ENCODE data around the gene COL8A2.

COL8A2 gene

GRCh38 chr1:36118447-36119204, 6.4 kb downstream of the COL8A2 start:
- Histone ChIP-seq H3K4me3 (ENCODE audit: low read length) (no peak overlapping the region), H3K9ac (ENCODE audit: low read length) (no peak overlapping the region), H3K9me3 (ENCODE audit: control insufficient read depth, low read depth, low read length) (no peaks in the 10 kb centered on the region), H3K27ac (ENCODE audit: low read length) (no peak overlapping the region), H3K4me1 (ENCODE audit: control insufficient read depth, low read depth, low read length) (no peaks in the 10 kb centered on the region), H3K27me3 (ENCODE audit: control insufficient read depth, insufficient read depth, low read length) (peaks cover 12% of the 10 kb centered on the region), H3K36me3 (ENCODE audit: control insufficient read depth, low read depth, low read length) (no peaks in the 10 kb centered on the region)

- H3K9ac ChIP-seq (ENCODE audit: low read length) = no peak overlapping the region
- no peaks in the 10 kb centered on the region for H3K4me1 ChIP-seq (ENCODE audit: control insufficient read depth, low read depth, low read length)
- H3K27ac ChIP-seq (ENCODE audit: low read length) = no peak overlapping the region
- no peaks in the 10 kb centered on the region for H3K27me3 ChIP-seq (ENCODE audit: control insufficient read depth, insufficient read depth, low read length)
- H3K9me3 ChIP-seq (ENCODE audit: control insufficient read depth, low read depth, low read length) = no peaks in the 10 kb centered on the region
- H3K4me3 ChIP-seq (ENCODE audit: low read length) = no peak overlapping the region
- no peaks in the 10 kb centered on the region for H3K36me3 ChIP-seq (ENCODE audit: control insufficient read depth, low read depth, low read length)
These were observed 8.1 kb downstream of the COL8A2 start for GRCh38 chr1:36116901-36117300.

- no peak overlapping the region for H3K4me3 ChIP-seq (ENCODE audit: low read length)
- no peaks in the 10 kb centered on the region for H3K4me1 ChIP-seq (ENCODE audit: control insufficient read depth, low read depth, low read length)
- H3K27me3 ChIP-seq (ENCODE audit: control insufficient read depth, insufficient read depth, low read length) = no peaks in the 10 kb centered on the region
- H3K9me3 ChIP-seq (ENCODE audit: control insufficient read depth, low read depth, low read length) = no peaks in the 10 kb centered on the region
- H3K36me3 ChIP-seq (ENCODE audit: control insufficient read depth, low read depth, low read length) = no peaks in the 10 kb centered on the region
- no peak overlapping the region for H3K9ac ChIP-seq (ENCODE audit: low read length)
- H3K27ac ChIP-seq (ENCODE audit: low read length) = no peak overlapping the region
These were observed 9.1 kb downstream of the COL8A2 start for GRCh38 chr1:36115931-36116330.

GRCh38 chr1:36115200-36115669, 9.8 kb downstream of the COL8A2 start:
- no peaks in the 10 kb centered on the region for H3K27me3 ChIP-seq (ENCODE audit: control insufficient read depth, insufficient read depth, low read length)
- H3K4me3 ChIP-seq (ENCODE audit: low read length) = no peak overlapping the region
- H3K9me3 ChIP-seq (ENCODE audit: control insufficient read depth, low read depth, low read length) = no peaks in the 10 kb centered on the region
- H3K36me3 ChIP-seq (ENCODE audit: control insufficient read depth, low read depth, low read length) = no peaks in the 10 kb centered on the region
- H3K9ac ChIP-seq (ENCODE audit: low read length) = no peak overlapping the region
- H3K4me1 ChIP-seq (ENCODE audit: control insufficient read depth, low read depth, low read length) = no peaks in the 10 kb centered on the region
- H3K27ac ChIP-seq (ENCODE audit: low read length) = no peak overlapping the region

GRCh38 chr1:36114371-36114770, 10.7 kb downstream of the COL8A2 start:
- Histone ChIP-seq H3K9ac (ENCODE audit: low read length) (no peak overlapping the region), H3K36me3 (ENCODE audit: control insufficient read depth, low read depth, low read length) (no peaks in the 10 kb centered on the region), H3K27me3 (ENCODE audit: control insufficient read depth, insufficient read depth, low read length) (no peaks in the 10 kb centered on the region), H3K4me1 (ENCODE audit: control insufficient read depth, low read depth, low read length) (no peaks in the 10 kb centered on the region), H3K4me3 (ENCODE audit: low read length) (no peak overlapping the region), H3K27ac (ENCODE audit: low read length) (no peak overlapping the region), H3K9me3 (ENCODE audit: control insufficient read depth, low read depth, low read length) (no peaks in the 10 kb centered on the region)

GRCh38 chr1:36112823-36113222, 12.2 kb downstream of the COL8A2 start:
- Histone ChIP-seq H3K4me1 (ENCODE audit: control insufficient read depth, low read depth, low read length) (no peaks in the 10 kb centered on the region), H3K4me3 (ENCODE audit: low read length) (no peak overlapping the region), H3K36me3 (ENCODE audit: control insufficient read depth, low read depth, low read length) (no peaks in the 10 kb centered on the region), H3K27ac (ENCODE audit: low read length) (no peak overlapping the region), H3K9me3 (ENCODE audit: control insufficient read depth, low read depth, low read length) (no peaks in the 10 kb centered on the region), H3K27me3 (ENCODE audit: control insufficient read depth, insufficient read depth, low read length) (no peaks in the 10 kb centered on the region), H3K9ac (ENCODE audit: low read length) (no peak overlapping the region)

- Histone ChIP-seq H3K4me3 (ENCODE audit: low read length) (no peak overlapping the region), H3K9ac (ENCODE audit: low read length) (no peak overlapping the region), H3K4me1 (ENCODE audit: control insufficient read depth, low read depth, low read length) (no peaks in the 10 kb centered on the region), H3K9me3 (ENCODE audit: control insufficient read depth, low read depth, low read length) (no peaks in the 10 kb centered on the region), H3K27ac (ENCODE audit: low read length) (no peak overlapping the region), H3K27me3 (ENCODE audit: control insufficient read depth, insufficient read depth, low read length) (no peaks in the 10 kb centered on the region), H3K36me3 (ENCODE audit: control insufficient read depth, low read depth, low read length) (no peaks in the 10 kb centered on the region)
These were observed 13.9 kb downstream of the COL8A2 start for GRCh38 chr1:36111151-36111550.

GRCh38 chr1:36109041-36109679, 15.9 kb downstream of the COL8A2 start:
- no peaks in the 10 kb centered on the region for H3K36me3 ChIP-seq (ENCODE audit: control insufficient read depth, low read depth, low read length)
- no peaks in the 10 kb centered on the region for H3K9me3 ChIP-seq (ENCODE audit: control insufficient read depth, low read depth, low read length)
- H3K4me1 ChIP-seq (ENCODE audit: control insufficient read depth, low read depth, low read length) = no peaks in the 10 kb centered on the region
- H3K9ac ChIP-seq (ENCODE audit: low read length) = no peak overlapping the region
- no peak overlapping the region for H3K4me3 ChIP-seq (ENCODE audit: low read length)
- H3K27me3 ChIP-seq (ENCODE audit: control insufficient read depth, insufficient read depth, low read length) = no peaks in the 10 kb centered on the region
- no peak overlapping the region for H3K27ac ChIP-seq (ENCODE audit: low read length)

GRCh38 chr1:36108314-36108713, 16.7 kb downstream of the COL8A2 start:
- H3K36me3 ChIP-seq (ENCODE audit: control insufficient read depth, low read depth, low read length) = no peaks in the 10 kb centered on the region
- H3K4me3 ChIP-seq (ENCODE audit: low read length) = no peak overlapping the region
- no peak overlapping the region for H3K9ac ChIP-seq (ENCODE audit: low read length)
- no peaks in the 10 kb centered on the region for H3K4me1 ChIP-seq (ENCODE audit: control insufficient read depth, low read depth, low read length)
- no peak overlapping the region for H3K27ac ChIP-seq (ENCODE audit: low read length)
- H3K9me3 ChIP-seq (ENCODE audit: control insufficient read depth, low read depth, low read length) = no peaks in the 10 kb centered on the region
- no peaks in the 10 kb centered on the region for H3K27me3 ChIP-seq (ENCODE audit: control insufficient read depth, insufficient read depth, low read length)

GRCh38 chr1:36107394-36107793, 17.6 kb downstream of the COL8A2 start:
- no peak overlapping the region for H3K9ac ChIP-seq (ENCODE audit: low read length)
- H3K27ac ChIP-seq (ENCODE audit: low read length) = no peak overlapping the region
- H3K4me1 ChIP-seq (ENCODE audit: control insufficient read depth, low read depth, low read length) = no peaks in the 10 kb centered on the region
- H3K9me3 ChIP-seq (ENCODE audit: control insufficient read depth, low read depth, low read length) = no peaks in the 10 kb centered on the region
- H3K27me3 ChIP-seq (ENCODE audit: control insufficient read depth, insufficient read depth, low read length) = no peaks in the 10 kb centered on the region
- H3K4me3 ChIP-seq (ENCODE audit: low read length) = no peak overlapping the region
- H3K36me3 ChIP-seq (ENCODE audit: control insufficient read depth, low read depth, low read length) = no peaks in the 10 kb centered on the region

GRCh38 chr1:36106269-36106668, 18.8 kb downstream of the COL8A2 start:
- no peaks in the 10 kb centered on the region for H3K9me3 ChIP-seq (ENCODE audit: control insufficient read depth, low read depth, low read length)
- no peak overlapping the region for H3K27ac ChIP-seq (ENCODE audit: low read length)
- no peaks in the 10 kb centered on the region for H3K27me3 ChIP-seq (ENCODE audit: control insufficient read depth, insufficient read depth, low read length)
- H3K36me3 ChIP-seq (ENCODE audit: control insufficient read depth, low read depth, low read length) = no peaks in the 10 kb centered on the region
- H3K4me1 ChIP-seq (ENCODE audit: control insufficient read depth, low read depth, low read length) = no peaks in the 10 kb centered on the region
- H3K9ac ChIP-seq (ENCODE audit: low read length) = no peak overlapping the region
- no peak overlapping the region for H3K4me3 ChIP-seq (ENCODE audit: low read length)

GRCh38 chr1:36101546-36101945, 23.5 kb downstream of the COL8A2 start:
- Histone ChIP-seq H3K27ac (ENCODE audit: low read length) (no peak overlapping the region), H3K9ac (ENCODE audit: low read length) (no peak overlapping the region)

More at GRCh38 chr1:36101546-36101945, 23.5 kb downstream of the COL8A2 start:
- H3K36me3 ChIP-seq (ENCODE audit: control insufficient read depth, low read depth, low read length) = no peaks in the 10 kb centered on the region
- H3K9me3 ChIP-seq (ENCODE audit: control insufficient read depth, low read depth, low read length) = no peaks in the 10 kb centered on the region
- peaks cover 5% of the 10 kb centered on the region for H3K4me1 ChIP-seq (ENCODE audit: control insufficient read depth, low read depth, low read length)
- H3K4me3 ChIP-seq (ENCODE audit: low read length) = no peak overlapping the region
- no peaks in the 10 kb centered on the region for H3K27me3 ChIP-seq (ENCODE audit: control insufficient read depth, insufficient read depth, low read length)

All from iPS-18a (cell line).